Measurements from ENCODE around the gene ZBTB44.
A peak's percentile ranks its signal among the peaks of the same experiment; 100 is the strongest.
"Not testable (repeated sequence)": the region's sequence is repeated elsewhere in the genome, so short reads cannot be mapped to it uniquely, and the experiment has no call there.

Gene ZBTB44

GRCh38 chr11:130281341-130281740 lies 33.4 kb downstream of the ZBTB44 start:
- not testable (repeated sequence) for H3K27me3 Mint-ChIP-seq, ATAC-seq, H3K27ac Mint-ChIP-seq, H3K4me1 Mint-ChIP-seq, H3K4me3 Mint-ChIP-seq
- Mint-ChIP-seq H3K36me3 (peaks cover 54% of the 10 kb centered on the region), H3K9me3 (peaks cover 14% of the 10 kb centered on the region)

GRCh38 chr11:130279989-130280388 lies 34.7 kb downstream of the ZBTB44 start:
- H3K27ac Mint-ChIP-seq = no peak overlapping the region
- no peaks in the 10 kb centered on the region for H3K4me1 Mint-ChIP-seq
- H3K4me3 Mint-ChIP-seq = no peak overlapping the region
- peaks cover 14% of the 10 kb centered on the region for H3K9me3 Mint-ChIP-seq
- peaks cover 48% of the 10 kb centered on the region for H3K36me3 Mint-ChIP-seq
- no peak for ATAC-seq
- H3K27me3 Mint-ChIP-seq = no peaks in the 10 kb centered on the region

GRCh38 chr11:130278745-130279144 lies 36.0 kb downstream of the ZBTB44 start:
- no peak for ATAC-seq
- Mint-ChIP-seq H3K36me3 (peaks cover 48% of the 10 kb centered on the region), H3K9me3 (peaks cover 14% of the 10 kb centered on the region)

GRCh38 chr11:130278151-130278550 lies 36.6 kb downstream of the ZBTB44 start:
- Mint-ChIP-seq H3K27me3 (no peaks in the 10 kb centered on the region), H3K9me3 (peaks cover 14% of the 10 kb centered on the region), H3K4me3 (no peak overlapping the region), H3K27ac (no peak overlapping the region), H3K4me1 (no peaks in the 10 kb centered on the region), H3K36me3 (peaks cover 48% of the 10 kb centered on the region)
- ATAC-seq = no peak

More at GRCh38 chr11:130278745-130279144, 36.0 kb downstream of the ZBTB44 start:
- no peaks in the 10 kb centered on the region for H3K27me3 Mint-ChIP-seq
- H3K4me1 Mint-ChIP-seq = no peaks in the 10 kb centered on the region
- no peak overlapping the region for H3K27ac Mint-ChIP-seq
- H3K4me3 Mint-ChIP-seq = no peak overlapping the region

- no peak for ATAC-seq
- no peak overlapping the region for H3K27ac Mint-ChIP-seq
Measured at GRCh38 chr11:130272336-130272735, 42.4 kb downstream of the ZBTB44 start.

GRCh38 chr11:130269326-130269943 lies 45.3 kb downstream of the ZBTB44 start:
- H3K4me3 Mint-ChIP-seq = no peak overlapping the region
- H3K27ac Mint-ChIP-seq = peak overlapping the region; percentile 81
- H3K27me3 Mint-ChIP-seq = no peaks in the 10 kb centered on the region
- H3K9me3 Mint-ChIP-seq = no peaks in the 10 kb centered on the region
- ATAC-seq = peak; percentile 86
- peaks cover 17% of the 10 kb centered on the region for H3K36me3 Mint-ChIP-seq
- H3K4me1 Mint-ChIP-seq = peaks cover 32% of the 10 kb centered on the region

More at GRCh38 chr11:130272336-130272735, 42.4 kb downstream of the ZBTB44 start:
- Mint-ChIP-seq H3K4me3 (no peak overlapping the region), H3K9me3 (peaks cover 2% of the 10 kb centered on the region), H3K36me3 (peaks cover 8% of the 10 kb centered on the region), H3K4me1 (peaks cover 19% of the 10 kb centered on the region), H3K27me3 (no peaks in the 10 kb centered on the region)

- ATAC-seq = no peak
- H3K36me3 Mint-ChIP-seq = peaks cover 53% of the 10 kb centered on the region
- no peak overlapping the region for H3K4me3 Mint-ChIP-seq
- no peak overlapping the region for H3K27ac Mint-ChIP-seq
- no peaks in the 10 kb centered on the region for H3K27me3 Mint-ChIP-seq
- H3K9me3 Mint-ChIP-seq = peaks cover 4% of the 10 kb centered on the region
- peaks cover 50% of the 10 kb centered on the region for H3K4me1 Mint-ChIP-seq
Measured at GRCh38 chr11:130263351-130263750, 51.4 kb downstream of the ZBTB44 start.

- no peak for ATAC-seq
- H3K27ac Mint-ChIP-seq = no peak overlapping the region
- H3K4me1 Mint-ChIP-seq = peaks cover 58% of the 10 kb centered on the region
- peaks cover 60% of the 10 kb centered on the region for H3K36me3 Mint-ChIP-seq
- no peak overlapping the region for H3K4me3 Mint-ChIP-seq
- peaks cover 6% of the 10 kb centered on the region for H3K9me3 Mint-ChIP-seq
- H3K27me3 Mint-ChIP-seq = no peaks in the 10 kb centered on the region
Measured at GRCh38 chr11:130262424-130262823, 52.3 kb downstream of the ZBTB44 start.

- no peak for ATAC-seq
- Mint-ChIP-seq H3K27ac (no peak overlapping the region), H3K4me3 (no peak overlapping the region), H3K27me3 (no peaks in the 10 kb centered on the region), H3K9me3 (peaks cover 6% of the 10 kb centered on the region), H3K36me3 (peaks cover 65% of the 10 kb centered on the region), H3K4me1 (peaks cover 66% of the 10 kb centered on the region)
Measured at GRCh38 chr11:130261571-130261970, 53.1 kb downstream of the ZBTB44 start.

- Mint-ChIP-seq H3K27ac (no peak overlapping the region), H3K4me3 (no peak overlapping the region), H3K36me3 (peaks cover 64% of the 10 kb centered on the region), H3K9me3 (peaks cover 6% of the 10 kb centered on the region), H3K27me3 (no peaks in the 10 kb centered on the region), H3K4me1 (peaks cover 74% of the 10 kb centered on the region)
- no peak for ATAC-seq
Measured at GRCh38 chr11:130260742-130261141, 54.0 kb downstream of the ZBTB44 start.

- H3K4me1 Mint-ChIP-seq = peaks cover 74% of the 10 kb centered on the region
- peaks cover 64% of the 10 kb centered on the region for H3K36me3 Mint-ChIP-seq
- no peak overlapping the region for H3K4me3 Mint-ChIP-seq
- H3K27ac Mint-ChIP-seq = no peak overlapping the region
- no peak for ATAC-seq
- no peaks in the 10 kb centered on the region for H3K27me3 Mint-ChIP-seq
- peaks cover 6% of the 10 kb centered on the region for H3K9me3 Mint-ChIP-seq
Measured at GRCh38 chr11:130260080-130260627, 54.6 kb downstream of the ZBTB44 start.

- H3K4me3 Mint-ChIP-seq, H3K27me3 Mint-ChIP-seq: not testable (repeated sequence)
Measured at GRCh38 chr11:130251763-130252162, 63.0 kb downstream of the ZBTB44 start.

GRCh38 chr11:130249929-130250328 lies 64.8 kb downstream of the ZBTB44 start:
- H3K36me3 Mint-ChIP-seq = peaks cover 22% of the 10 kb centered on the region
- H3K4me1 Mint-ChIP-seq = peaks cover 28% of the 10 kb centered on the region
- not testable (repeated sequence) for H3K27me3 Mint-ChIP-seq, H3K4me3 Mint-ChIP-seq, H3K9me3 Mint-ChIP-seq, H3K27ac Mint-ChIP-seq, ATAC-seq

More at GRCh38 chr11:130251763-130252162, 63.0 kb downstream of the ZBTB44 start:
- Mint-ChIP-seq H3K36me3 (peaks cover 37% of the 10 kb centered on the region), H3K4me1 (peaks cover 45% of the 10 kb centered on the region)
- not testable (repeated sequence) for H3K27ac Mint-ChIP-seq, H3K9me3 Mint-ChIP-seq, ATAC-seq

- H3K27me3 Mint-ChIP-seq = no peaks in the 10 kb centered on the region
- H3K4me1 Mint-ChIP-seq = peaks cover 28% of the 10 kb centered on the region
- no peak overlapping the region for H3K27ac Mint-ChIP-seq
- ATAC-seq = no peak
- peaks cover 3% of the 10 kb centered on the region for H3K9me3 Mint-ChIP-seq
- peaks cover 22% of the 10 kb centered on the region for H3K36me3 Mint-ChIP-seq
- H3K4me3 Mint-ChIP-seq = no peak overlapping the region
Measured at GRCh38 chr11:130249371-130249770, 65.3 kb downstream of the ZBTB44 start.

GRCh38 chr11:130247319-130247718 lies 67.4 kb downstream of the ZBTB44 start:
- H3K27ac Mint-ChIP-seq = no peak overlapping the region
- peaks cover 31% of the 10 kb centered on the region for H3K4me1 Mint-ChIP-seq
- no peaks in the 10 kb centered on the region for H3K27me3 Mint-ChIP-seq
- peaks cover 24% of the 10 kb centered on the region for H3K36me3 Mint-ChIP-seq
- H3K4me3 Mint-ChIP-seq = no peak overlapping the region
- H3K9me3 Mint-ChIP-seq = peaks cover 2% of the 10 kb centered on the region
- ATAC-seq = no peak

- Mint-ChIP-seq H3K36me3 (peaks cover 20% of the 10 kb centered on the region), H3K9me3 (no peaks in the 10 kb centered on the region), H3K4me1 (peaks cover 28% of the 10 kb centered on the region), H3K27me3 (no peaks in the 10 kb centered on the region), H3K4me3 (no peak overlapping the region), H3K27ac (no peak overlapping the region)
- ATAC-seq = no peak
Measured at GRCh38 chr11:130246738-130247137, 68.0 kb downstream of the ZBTB44 start.
